ENCODE results near the gene GRB7.

GRB7 gene

DNA sequence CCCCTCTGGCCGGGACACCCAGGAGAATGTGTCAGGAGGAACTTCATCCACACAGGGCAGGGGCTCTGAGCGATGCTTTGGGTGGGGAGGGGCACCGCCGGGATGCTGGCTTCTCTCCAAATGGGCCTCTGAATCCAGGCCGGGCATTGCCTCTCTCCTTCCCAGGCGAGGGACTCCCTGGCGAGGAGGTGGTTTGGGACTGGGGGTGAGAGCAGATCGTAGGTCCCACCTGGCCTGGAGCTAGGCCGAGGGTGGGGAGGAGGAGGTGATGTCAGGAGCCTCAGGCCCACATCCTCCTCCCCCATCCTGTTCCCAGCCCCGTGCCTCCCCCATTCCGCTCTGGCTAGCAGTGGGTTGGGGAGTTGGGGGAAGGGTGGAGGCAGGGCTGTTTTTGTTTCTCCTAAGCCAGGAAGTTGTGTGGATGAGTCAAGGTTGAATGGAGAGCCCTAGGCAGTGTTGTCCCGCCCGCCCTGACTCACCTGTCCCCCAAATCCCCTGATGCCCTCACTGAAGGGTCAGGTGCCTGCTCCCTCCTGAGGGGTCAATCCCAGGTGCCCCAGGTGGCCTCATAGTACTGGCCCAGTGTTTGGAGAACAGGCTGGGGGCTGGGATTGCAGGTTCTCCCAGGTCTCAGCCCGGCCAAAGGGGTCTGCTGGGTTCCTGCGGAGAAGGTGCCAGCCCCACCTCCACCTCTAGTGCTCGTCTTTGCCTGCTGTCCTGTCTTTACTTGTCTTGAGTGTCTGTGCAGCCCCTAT is 2.8 kb downstream of the GRB7 start:
- no peak for TF ChIP-seq CTCF (conservative IDR thresholded peaks at IDR 0.05; ENCODE audit: low read depth, low read length)
- DNase-seq (ENCODE audit: low read depth) = peak; percentile 28
- H3K4me3 ChIP-seq (ENCODE audit: low read depth, low read length) = no peak overlapping the region

DNA sequence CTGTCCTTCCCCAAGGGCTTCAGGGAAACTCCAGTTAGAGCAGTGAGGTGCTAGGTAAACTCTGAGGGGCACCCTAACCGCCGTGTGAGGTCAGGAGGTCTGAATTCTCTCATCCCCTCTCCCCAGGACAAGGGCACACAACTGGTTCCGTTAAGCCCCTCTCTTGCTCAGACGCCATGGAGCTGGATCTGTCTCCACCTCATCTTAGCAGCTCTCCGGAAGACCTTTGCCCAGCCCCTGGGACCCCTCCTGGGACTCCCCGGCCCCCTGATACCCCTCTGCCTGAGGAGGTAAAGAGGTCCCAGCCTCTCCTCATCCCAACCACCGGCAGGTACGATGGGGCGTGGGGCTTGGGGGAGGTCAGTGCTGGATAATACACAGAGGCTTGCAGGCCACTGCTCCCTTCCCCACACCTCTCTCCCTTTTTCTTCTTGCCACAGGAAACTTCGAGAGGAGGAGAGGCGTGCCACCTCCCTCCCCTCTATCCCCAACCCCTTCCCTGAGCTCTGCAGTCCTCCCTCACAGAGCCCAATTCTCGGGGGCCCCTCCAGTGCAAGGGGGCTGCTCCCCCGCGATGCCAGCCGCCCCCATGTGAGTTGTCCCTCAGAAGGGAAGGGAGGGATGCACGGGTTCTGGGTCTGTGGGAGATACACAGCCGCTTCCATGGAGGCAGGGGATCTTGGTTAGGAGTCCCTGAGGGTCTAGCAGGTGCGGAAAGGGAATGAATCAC is 4.6 kb downstream of the GRB7 start:
- H3K4me3 ChIP-seq (ENCODE audit: low read depth, low read length) = no peak overlapping the region
- no peak for TF ChIP-seq CTCF (conservative IDR thresholded peaks at IDR 0.05; ENCODE audit: low read depth, low read length)
- no peak for DNase-seq (ENCODE audit: low read depth)

DNA sequence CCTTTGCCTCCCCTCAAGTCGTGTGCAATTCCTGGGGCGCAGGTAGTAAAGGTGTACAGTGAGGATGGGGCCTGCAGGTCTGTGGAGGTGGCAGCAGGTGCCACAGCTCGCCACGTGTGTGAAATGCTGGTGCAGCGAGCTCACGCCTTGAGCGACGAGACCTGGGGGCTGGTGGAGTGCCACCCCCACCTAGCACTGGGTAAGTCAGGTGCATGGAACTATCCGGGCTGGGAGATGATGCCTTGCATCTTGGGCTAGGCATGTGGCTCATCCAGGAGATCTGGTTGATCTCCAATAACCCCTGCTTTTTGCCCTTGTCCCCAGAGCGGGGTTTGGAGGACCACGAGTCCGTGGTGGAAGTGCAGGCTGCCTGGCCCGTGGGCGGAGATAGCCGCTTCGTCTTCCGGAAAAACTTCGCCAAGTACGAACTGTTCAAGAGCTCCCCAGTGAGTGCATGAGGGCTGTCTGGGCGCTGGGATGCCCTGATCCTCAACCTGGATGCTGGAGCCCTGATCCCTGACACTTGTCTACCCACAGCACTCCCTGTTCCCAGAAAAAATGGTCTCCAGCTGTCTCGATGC is 5.2 kb downstream of the GRB7 start:
- no peak overlapping the region for H3K4me3 ChIP-seq (ENCODE audit: low read depth, low read length)
- no peak for TF ChIP-seq CTCF (conservative IDR thresholded peaks at IDR 0.05; ENCODE audit: low read depth, low read length)
- DNase-seq (ENCODE audit: low read depth) = no peak

DNA sequence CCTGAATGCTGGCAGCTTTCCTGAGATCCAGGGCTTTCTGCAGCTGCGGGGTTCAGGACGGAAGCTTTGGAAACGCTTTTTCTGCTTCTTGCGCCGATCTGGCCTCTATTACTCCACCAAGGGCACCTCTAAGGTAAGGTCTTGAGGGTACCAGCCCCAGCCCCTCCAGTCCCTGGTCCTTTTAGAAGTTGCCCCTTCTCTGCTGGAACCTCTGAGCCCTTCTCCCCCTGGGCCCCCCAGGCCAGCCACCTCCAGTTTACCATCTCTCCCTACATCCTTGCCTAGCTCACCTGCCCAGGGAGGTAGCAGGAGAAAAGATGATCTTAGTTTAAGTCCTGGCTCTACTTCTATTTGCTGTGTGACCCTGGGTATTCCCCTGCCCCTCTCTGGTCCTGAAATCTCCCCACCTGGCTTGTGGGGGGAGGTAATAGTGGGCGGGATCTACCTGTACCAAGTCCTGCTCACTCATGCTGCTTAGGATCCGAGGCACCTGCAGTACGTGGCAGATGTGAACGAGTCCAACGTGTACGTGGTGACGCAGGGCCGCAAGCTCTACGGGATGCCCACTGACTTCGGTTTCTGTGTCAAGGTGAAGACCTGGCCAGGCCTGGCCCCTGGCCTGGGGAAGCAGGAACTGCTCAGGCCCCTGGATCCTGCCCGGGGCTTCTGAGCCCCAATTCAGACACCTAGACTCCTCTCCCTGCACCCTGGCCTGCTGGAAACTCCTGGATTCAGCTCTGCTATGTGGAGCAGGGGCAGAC is 6.5 kb downstream of the GRB7 start:
- no peak overlapping the region for H3K4me3 ChIP-seq (ENCODE audit: low read depth, low read length)
- no peak for DNase-seq (ENCODE audit: low read depth)
- TF ChIP-seq CTCF (conservative IDR thresholded peaks at IDR 0.05; ENCODE audit: low read depth, low read length) = no peak

DNA sequence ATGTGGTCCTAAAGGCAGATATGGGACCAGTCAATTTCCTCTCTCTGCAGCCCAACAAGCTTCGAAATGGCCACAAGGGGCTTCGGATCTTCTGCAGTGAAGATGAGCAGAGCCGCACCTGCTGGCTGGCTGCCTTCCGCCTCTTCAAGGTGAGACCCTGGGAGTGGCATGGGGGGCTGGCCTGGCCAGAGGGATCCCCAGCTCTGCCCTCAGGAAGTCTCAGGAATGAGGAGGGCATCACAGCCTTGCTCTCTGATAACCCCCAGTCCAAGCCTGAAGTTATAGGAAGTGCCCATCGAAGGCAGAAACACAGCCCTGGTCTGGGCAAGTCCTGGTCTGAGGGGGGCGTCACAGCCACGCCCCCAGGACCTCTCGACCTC is 7.1 kb downstream of the GRB7 start:
- no peak overlapping the region for H3K4me3 ChIP-seq (ENCODE audit: low read depth, low read length)
- peak; percentile 19 for TF ChIP-seq CTCF (conservative IDR thresholded peaks at IDR 0.05; ENCODE audit: low read depth, low read length)
- no peak for DNase-seq (ENCODE audit: low read depth)

- no peak for DNase-seq (ENCODE audit: low read depth)
- H3K4me3 ChIP-seq (ENCODE audit: low read depth, low read length) = no peak overlapping the region
- no peak for TF ChIP-seq CTCF (conservative IDR thresholded peaks at IDR 0.05; ENCODE audit: low read depth, low read length)
These were observed 7.8 kb downstream of the GRB7 start for GRCh38 chr17:39745335-39746144.

Measured in choroid plexus epithelial cell (primary cell).